ENCODE measurements around the gene HS6ST2.

Gene HS6ST2

DNA sequence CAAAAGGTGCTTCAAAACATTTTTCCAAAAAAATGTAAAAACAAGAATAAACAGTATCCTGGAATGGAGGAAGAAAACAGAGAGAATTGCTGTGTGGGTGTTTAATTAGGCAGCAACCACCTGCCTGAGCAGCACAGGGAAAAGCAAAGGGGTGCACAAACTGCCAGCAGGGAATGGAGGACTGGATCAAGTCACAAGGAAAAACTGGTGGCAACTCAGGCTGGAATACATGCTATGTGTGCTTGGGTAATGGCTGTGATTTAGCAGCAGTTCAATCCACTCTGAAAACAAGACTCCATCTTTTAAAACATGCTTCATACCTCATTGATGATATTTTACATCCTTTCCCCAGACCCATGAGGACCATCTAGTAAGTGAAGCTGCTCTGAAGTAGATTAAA is 179.5 kb downstream of the HS6ST2 start:
- DNase-seq: no peak

DNA sequence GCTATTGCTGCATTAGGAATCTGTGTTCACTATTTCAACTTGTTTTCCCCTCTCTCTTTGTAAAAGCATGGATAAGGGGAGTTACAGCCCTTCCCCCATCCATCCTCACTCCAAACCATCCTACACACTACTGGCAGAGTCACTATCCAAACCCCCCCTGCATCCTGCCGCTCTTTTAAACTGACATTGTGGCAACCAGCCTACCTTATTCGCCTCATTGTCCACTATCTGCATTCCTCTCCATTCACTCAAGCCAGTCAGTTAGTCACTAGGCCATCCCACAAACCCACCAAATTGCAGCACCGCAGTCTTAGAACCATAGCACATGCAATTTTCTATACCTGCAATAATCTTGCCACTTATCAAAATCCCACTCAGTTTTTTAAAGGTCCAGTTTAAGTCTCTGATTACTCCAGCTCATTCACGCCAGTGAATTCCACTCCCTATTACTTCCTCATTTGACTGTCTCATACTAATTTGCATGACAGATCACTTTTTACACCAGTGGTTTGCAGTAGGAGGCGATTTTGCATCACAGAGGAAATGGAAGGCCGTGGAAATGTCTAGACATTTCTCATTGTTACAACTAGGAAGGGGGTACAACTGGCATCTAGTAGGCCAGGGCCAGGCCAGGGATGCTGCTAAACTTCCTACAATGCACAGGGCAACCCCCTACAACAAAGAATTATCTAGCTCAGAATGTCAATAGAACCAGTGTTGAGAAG is 181.8 kb downstream of the HS6ST2 start:
- DNase-seq: no peak

DNA sequence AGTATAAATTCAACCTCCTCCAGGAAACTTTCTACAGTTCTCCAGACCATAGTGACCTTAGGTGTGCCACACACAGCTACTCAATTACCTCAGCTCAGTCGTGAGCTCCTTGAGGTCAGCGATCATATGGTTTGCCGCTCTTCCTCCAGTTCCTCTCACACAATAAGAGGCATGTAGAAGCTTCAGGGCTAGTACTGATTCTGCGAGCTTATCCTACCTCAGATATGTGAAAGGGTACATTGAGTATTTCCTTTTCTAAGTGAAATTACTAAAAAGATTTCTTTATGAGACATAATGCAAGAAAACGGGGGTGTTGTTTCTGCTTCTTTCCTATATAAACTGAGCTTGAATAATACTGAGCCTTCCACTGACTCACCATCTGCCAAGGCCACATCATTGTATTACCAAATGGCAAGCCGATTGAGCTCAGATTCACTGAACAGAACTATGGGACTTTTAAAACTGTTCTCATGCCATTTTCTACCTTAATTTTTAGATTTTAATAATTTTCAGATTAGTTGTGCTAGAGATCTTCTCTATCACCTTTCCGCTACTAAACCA is 183.1 kb downstream of the HS6ST2 start:
- no peak for DNase-seq

DNA sequence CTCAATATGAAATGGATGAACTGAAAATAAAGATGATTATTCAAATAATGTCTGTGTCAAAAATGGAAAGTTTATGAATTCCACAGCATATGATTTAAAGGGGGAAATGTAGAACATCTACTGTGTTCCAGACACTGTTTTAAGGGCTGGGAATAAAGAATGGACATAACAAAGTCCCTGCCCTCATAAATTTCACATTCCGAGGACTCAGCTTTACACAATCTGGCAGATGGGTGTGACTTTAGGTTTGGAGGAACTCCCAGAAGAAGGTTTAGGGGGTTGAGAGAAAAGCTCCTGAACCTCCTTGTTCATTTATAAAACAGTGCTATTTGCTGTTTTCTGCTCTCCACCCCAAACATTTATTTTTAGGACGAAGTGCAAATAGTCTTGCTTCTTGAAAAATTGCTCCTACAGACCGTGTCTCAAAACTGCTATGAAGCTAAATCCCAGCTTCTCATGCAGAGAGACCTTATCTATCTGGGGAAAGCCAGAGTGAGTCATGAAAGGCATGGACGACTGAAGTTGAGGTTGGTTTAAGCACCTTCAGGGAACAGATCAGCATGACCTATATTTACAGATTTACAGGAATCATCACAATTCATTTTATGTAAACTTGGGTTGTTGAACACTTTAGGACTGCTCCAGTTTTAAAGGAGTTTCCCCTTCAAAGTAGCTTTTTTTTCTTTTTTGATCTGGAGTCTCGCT is 184.3 kb downstream of the HS6ST2 start:
- DNase-seq: no peak

DNA sequence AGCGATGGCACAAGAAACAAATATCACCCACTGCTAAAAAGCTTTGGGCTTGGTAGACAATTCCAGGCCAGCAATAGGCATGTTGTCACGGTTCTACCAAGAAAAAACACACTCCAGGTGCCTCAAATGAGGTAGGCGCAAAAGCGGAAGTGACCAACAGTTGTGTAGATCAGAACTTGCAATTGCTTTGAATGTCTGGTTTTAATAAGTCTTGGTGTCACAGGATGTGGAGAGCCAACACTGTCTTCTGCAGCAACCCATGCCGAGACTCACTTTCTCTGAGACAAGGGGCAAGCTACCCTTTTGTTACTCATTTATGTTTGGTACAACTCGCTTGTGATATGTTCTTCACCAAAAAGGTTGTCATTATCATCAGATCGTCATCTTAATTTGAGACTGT is 188.8 kb downstream of the HS6ST2 start:
- DNase-seq: no peak

DNA sequence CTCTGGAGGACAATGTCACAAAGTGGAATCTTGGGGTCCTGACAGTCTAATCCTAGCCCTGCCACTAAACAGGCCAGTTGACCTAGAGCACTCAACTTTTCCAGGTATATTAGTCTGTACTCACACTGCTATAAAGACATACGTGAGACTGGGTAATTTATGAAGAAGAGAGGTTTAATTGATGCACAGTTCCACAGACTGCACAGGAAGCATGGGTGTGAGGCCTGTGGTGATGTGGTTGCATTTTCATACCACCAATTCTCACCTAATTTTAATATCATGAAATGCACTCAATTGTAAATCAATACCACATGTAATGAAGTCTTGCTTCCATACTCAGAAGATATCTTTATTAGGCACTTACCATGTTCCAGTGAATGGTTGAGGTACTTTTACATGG is 192.0 kb downstream of the HS6ST2 start:
- DNase-seq: no peak

DNA sequence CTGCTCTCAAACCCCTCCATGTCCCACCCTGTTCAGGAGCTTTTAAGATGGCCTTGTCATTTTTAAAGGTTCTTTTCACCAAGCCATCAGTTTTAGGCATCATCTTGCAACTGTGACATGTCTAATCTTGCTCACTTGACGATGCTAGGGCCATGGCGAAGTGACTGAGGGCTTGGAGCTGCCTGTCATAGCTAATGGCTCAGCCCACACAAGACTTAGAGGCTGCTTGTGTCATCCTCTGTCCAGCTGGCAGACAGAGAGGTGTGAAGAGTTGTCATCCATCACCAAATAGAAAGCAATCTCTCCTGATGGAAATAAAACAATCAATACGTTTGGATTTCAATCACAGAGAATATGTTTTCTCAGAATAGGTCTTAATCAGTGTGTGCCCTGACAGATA is 194.9 kb downstream of the HS6ST2 start:
- no peak for DNase-seq

DNA sequence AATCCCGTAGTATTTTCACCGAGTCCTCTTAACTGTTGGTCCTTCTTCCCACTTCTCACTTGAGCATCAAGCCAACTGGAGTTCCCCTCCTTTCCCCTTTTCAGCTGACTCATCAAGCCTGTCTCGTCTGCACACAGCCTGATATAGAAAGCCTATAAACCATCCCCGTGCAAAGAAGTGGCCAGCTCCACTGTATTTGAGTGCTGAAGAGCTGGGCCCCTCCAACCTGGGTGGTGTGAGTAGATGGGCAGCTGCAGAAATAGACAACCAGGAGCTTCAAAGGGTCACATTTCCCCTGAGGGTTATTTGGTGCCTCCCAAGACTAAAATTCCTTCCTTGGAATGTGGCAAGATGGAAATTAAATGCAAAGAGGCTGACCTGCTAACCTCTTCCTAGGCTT is 199.7 kb downstream of the HS6ST2 start:
- DNase-seq: no peak

DNA sequence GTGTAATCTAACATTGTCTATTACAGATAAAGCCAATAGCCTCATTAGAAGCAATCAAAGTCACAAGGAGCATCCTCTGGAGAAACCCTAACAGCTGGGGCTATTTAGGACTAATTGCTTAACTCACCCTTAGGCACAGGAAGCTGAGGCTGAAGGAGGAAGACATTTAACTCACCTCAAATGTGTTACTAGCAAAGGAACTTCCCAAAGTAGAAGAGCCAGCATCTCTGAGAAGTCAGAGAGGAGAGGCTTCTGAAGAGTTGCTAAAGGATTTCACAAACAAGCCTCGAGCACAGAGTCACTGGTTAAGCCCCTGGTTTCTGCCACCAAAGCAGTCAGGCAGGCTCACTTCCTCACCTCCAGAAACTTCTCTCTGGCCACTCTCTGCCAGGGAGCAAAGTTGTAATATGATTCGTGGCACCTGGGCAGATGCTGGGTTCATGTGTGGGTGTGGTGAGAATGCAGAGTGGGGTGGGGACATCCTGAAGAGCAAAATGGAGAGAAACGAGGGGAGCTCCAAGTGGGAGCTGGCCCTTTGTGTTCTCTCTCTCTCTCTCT is 201.3 kb downstream of the HS6ST2 start:
- DNase-seq: no peak

DNA sequence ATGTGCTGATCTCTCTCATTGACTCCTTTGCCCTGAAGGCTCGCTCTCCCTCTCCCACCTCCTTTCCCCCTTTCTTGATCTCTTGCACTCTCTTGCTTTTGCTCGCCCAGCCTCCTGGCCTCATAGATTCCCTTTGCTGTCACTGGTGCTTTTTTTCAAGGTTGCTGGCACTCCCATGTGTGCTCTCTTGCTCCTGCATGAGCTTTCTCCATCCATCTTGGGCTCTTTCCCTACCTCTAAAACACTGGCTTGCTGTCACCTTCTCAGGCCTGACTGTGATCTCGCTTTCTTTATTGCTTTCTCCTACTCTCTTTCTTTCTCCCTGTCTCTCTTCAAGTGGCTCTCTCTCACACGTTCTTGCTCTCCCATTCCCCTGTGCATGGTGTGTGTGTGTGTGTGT is 202.0 kb downstream of the HS6ST2 start:
- DNase-seq: no peak

DNA sequence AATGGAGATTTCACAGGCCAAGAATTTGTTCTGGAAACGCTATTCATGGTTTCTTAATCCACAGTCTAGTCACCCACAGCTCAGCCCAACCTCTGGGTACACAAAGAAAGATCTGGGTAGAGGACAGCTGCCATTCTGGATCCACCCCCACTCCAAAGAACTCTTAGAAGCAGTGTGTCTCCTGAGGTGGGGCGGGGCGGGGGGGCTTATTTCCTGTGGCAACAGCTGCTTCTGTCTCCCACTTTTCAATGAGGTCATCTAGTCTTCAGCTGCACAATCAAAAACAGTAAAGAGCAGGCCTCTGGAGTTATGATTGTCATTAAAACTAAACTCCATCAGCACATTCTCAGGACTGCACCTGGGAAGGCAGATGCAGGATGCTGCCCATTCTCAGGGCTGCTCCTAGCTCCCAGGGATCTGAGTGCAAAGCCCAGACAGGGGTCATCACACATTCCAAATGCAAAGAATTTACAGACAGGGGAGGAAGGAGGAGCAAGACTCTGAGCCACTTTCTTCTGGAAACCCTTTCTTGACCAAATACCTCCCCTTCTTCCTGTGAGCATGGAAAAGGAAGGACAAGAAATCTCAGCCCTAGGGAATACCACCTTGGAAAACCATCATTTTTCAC is 207.3 kb downstream of the HS6ST2 start:
- DNase-seq: no peak

DNA sequence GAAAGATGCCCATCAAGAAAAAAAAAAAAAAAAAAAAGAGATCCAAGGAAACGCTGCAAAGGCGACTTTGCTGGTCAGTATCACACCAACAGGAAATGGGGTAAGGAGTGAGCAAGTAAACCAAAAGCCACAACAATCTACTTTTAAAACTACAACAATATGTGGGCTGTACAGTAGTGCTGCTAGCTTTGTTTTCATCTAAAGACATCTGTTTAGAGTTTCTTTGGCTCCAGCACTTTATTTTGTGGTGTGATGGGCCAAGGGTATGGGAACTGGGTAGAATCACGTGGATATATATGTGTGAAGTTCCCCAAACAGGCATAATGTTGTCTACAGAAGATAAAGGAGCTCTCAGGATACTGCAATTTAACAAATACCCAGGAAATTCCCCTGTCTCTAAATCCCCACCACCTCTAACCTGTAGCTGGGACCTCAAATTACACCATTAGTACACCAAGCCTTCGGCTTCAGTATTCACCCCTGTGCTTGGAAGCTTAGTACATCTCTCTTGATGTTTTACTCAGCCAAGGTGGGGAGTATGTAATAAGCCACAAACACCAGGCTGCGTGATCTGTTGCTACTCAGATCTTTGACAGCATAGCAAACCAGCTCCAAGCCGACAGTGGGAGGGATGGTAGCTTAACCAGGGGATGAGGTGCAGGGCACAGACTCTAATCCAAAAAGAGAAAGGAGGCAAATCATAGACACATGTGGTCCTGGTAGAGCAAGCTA is 207.9 kb downstream of the HS6ST2 start:
- no peak for DNase-seq

DNA sequence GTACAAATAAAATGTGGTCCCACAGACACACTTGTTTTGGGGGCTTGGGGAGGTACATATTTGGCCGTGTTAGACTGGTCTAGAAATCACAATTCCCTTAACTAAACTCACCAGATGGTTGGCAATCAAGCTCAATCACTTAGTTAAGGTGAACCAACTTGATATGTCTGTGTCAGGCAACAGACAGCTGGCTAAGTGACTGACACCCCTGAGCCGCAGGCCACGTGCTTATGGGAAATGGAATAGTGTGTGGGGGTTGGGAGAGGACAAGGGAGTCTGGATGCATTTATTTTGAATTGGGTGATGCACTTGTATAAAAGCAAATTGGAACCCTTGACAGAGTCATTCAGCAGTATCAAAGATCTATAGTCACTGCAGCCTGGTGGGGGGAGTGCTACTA is 209.0 kb downstream of the HS6ST2 start:
- no peak for DNase-seq

DNA sequence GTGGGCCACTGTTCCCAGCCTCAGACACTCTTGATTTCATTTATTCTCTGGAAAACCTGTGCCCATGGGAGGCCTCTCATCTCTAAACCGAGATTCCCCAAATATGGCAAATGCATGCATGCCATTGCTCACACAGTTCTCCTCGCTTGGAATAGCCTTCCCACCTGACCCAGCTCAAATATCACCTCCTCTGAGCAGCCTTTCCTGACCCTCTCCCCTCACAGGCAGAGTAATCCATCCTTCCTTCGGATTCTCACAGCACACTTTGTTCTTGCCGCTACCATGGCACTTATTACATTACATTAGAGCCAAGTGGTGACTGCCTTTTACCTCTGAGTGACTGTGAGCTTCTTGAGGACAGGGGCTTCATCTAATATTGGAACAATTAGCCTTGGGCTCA is 209.5 kb downstream of the HS6ST2 start:
- no peak for DNase-seq

DNA sequence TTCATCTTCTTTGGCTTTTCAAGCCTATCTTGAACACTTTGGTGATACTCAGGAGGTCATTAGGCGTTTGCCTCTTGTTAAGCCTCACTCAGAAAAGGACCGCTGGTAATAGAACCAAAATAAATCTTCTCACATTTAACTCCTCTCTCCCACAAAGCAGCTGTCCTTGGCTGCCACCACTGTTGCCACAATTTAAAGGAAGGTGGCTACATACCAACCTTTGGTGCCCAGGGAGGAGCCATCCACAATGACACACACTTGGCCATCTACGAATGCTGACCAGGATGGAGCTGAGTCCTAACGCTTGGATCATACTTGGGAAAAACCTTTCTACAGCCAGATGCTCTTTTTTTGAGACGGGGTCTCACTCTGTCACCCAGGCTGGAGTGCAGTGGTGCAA is 210.2 kb downstream of the HS6ST2 start:
- DNase-seq: no peak

DNA sequence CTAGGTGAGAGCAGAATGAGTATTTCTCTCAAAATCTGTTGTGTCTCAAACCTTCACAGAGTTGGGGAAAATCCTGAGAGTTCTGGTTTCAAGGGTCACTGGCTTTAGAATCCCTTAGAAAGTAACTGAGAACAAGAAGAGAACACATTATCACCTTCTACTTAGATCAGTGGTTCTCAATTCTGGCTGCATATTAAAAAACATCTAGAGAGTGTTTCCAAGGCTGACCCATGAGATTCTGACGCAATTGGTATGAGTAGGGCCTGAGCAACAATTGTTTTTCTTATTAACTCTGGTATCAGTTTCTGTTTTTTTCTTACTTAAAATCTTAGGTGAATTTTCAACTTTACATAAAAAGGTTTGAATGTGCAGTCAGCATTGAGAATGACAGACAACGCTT is 212.8 kb downstream of the HS6ST2 start:
- no peak for DNase-seq

DNA sequence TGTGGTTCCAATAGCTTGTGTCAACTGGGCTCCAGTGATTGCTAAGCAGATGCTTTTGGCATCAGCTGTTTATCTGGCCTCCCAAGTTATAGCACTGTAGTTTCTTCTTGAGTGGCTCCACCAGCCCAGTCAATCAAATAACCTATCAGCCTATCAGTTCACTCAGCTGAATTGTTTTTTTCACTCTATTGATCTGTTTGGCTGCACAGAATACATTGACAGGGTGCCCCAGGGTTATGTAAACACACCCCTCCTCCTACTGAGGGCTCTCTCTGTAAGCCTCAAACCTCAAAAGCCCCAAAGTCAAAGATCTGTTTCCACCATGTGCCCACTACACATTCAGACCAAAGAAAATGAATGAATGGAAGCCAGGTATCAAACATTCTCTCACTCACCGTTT is 214.0 kb downstream of the HS6ST2 start:
- DNase-seq: no peak

DNA sequence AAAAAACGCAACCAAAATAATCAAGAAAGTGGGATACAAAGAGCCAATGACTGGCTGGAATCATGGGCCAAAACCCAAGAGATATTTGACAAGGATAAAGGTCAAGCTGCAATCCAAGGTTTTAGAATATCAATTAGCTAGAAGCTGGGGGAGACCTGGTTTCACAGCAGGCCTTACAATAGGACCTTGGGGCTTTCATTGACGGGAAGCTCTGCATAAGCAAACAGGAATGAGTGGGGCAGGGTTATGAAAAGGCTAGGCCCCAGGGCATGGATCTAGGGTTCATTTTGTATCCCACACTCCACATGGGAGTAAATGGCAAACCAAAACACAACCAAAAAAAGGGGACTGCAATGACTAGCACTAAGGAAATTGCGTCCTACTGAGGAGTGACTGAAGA is 215.3 kb downstream of the HS6ST2 start:
- DNase-seq: no peak

DNA sequence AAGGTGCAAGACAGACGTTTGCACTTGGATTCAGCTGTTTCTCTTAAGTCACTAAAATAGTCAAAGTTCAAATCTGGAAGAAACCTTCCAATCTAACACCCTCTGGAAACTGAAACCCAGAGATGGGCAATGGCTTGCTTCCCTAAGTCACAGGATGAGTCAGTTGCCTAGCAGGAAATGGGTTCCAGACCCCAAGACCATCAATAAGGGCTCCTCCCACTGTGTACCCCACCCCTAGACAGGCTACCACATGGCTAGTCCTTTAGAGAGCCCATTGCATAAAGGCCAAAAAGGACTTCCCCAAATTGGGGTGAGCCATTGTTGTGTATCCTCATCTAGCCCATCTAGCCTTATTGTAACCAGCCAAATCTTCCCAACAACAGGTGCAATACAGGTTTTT is 216.2 kb downstream of the HS6ST2 start:
- no peak for DNase-seq

DNA sequence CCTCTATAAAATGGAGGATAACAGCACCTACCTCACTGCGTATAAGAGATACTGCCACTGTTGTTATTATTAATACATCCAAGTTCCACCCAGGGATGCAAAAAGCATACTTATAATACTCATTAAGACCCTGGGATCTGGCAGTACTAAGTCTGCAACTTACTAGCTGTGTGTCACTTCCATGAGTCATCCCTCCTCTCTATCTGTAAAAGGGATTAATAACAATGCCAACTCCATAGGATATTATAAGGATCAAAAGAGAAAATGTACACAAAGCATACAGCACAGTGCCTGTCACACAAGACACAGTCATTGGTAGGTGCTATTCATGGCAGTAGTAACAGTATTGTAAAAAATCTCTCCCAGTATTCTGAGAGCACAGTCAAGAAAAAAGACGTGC is 216.7 kb downstream of the HS6ST2 start:
- no peak for DNase-seq

DNA sequence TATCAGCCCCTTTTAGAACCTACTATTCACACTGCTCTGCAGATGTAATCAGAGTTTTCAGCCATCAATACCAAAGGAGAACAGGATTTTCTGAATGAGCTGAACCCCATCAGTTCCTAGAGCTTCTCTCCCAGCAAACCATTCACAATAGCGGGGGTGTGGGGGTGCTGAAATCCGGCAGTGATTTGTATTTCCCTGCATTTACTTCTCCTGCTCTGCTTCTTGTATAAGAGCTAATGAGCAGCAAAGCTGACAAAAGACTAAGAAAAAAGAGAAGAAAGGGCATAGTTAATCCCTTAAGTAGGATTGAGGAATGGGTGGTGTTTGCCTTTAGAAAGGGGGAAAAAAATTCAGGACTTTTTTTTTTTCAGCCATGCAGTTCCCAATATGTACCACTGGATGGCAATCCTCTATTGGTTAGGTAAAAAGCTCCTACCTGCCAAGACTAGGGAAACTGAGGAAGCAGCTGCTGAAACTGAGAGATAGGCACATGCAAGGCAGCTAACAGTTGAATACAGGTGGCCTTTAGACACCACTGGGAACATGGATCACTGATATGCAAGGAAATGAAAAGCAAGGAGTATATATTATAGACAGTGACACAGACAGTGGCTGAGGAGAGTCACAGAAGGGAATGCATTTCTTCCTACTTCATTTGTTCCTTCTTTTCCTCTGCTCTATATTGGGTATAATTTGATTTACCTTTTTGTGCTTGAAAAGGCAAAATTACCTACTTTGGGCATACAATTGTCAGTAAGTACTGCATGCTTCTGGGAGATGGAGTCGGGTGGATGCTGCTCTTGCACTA is 217.9 kb downstream of the HS6ST2 start:
- no peak for DNase-seq

DNA sequence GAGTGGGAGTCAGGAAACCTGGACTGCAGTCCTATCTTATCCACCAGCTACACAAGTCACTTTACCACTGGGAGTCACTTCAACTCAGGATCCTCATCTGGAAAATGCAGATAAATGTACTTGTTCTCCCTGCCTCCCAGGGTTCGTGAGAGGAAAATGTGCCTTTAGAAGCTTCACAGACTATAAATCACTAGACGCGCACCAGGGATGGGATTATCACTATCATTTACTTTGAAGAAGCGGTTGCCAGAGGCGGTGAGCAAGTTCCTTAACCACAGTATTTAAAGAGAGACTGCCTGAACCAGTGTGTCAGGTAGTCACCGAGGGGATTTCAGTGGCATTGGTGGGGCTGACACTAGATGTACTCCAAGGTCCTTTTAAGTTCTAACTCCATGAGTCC is 219.5 kb downstream of the HS6ST2 start:
- no peak for DNase-seq

All from CD4-positive, alpha-beta T cell treated with Interferon alpha-2 for 1 hour (primary cell).